Fibroblast of lung (primary cell): ENCODE data around the gene DTWD1. TPM values are rescaled to one million over a fixed set of nuclear protein-coding genes. Genes with fewer than 3 reads are reported as not detected.

Experiments
- DNase-seq, 2 donors: peaks; one replicate each; pipeline versions ENCODE4 v3.0.0 to v3.0.0-alpha.2; 2010; ENCODE audit warnings: low read depth in 2 of 2
- H2AFZ ChIP-seq: 2 replicates; pipeline ENCODE4 v1.5.1; 2012; ENCODE audit warnings: low read length, control low read depth, inconsistent platforms
- H3K27ac ChIP-seq: 2 replicates; pipeline ENCODE4 v1.5.1; 2011; ENCODE audit warnings: low read length, control low read depth; ENCODE audit not compliant: insufficient read depth
- H3K27me3 ChIP-seq: 2 replicates; pipeline ENCODE4 v1.5.1; 2011; ENCODE audit warnings: mild to moderate bottlenecking, low read length; ENCODE audit not compliant: control insufficient read depth, insufficient read depth
- H3K36me3 ChIP-seq: 2 replicates; pipeline ENCODE4 v1.5.1; 2011; ENCODE audit warnings: low read length; ENCODE audit not compliant: control insufficient read depth, insufficient read depth
- H3K4me1 ChIP-seq: 2 replicates; pipeline ENCODE4 v1.5.1; 2011; ENCODE audit warnings: low read length; ENCODE audit not compliant: control insufficient read depth, insufficient read depth; ENCODE audit errors: extremely low read depth
- H3K4me2 ChIP-seq: 2 replicates; pipeline ENCODE4 v1.5.1; 2011; ENCODE audit warnings: low read length, control low read depth; ENCODE audit not compliant: insufficient read depth; ENCODE audit errors: extremely low read depth
- H3K4me3 ChIP-seq, 4 experiments: fragments of 200-600 bp in 1 of 4; sonication (generic) in 1 of 4; replicated peaks in 1 of 4; 2 replicates each; pipeline ENCODE4 v1.5.1; 2011 to 2016; ENCODE audit warnings: low read length in 4 of 4, low read depth in 3 of 4, mild to moderate bottlenecking in 3 of 4, control low read depth in 2 of 4, inconsistent platforms in 1 of 4, mixed read lengths in 1 of 4; ENCODE audit not compliant: insufficient read depth in 1 of 4; ENCODE audit errors: control extremely low read depth in 1 of 4
- H3K79me2 ChIP-seq: 2 replicates; pipeline ENCODE4 v1.5.1; 2012; ENCODE audit warnings: mild to moderate bottlenecking, low read length, inconsistent platforms; ENCODE audit not compliant: control insufficient read depth, insufficient read depth
- H3K9ac ChIP-seq: 2 replicates; pipeline ENCODE4 v1.5.1; 2011; ENCODE audit warnings: mild to moderate bottlenecking, low read length, control low read depth; ENCODE audit not compliant: insufficient read depth
- H3K9me3 ChIP-seq: 2 replicates; pipeline ENCODE4 v1.5.1; 2012; ENCODE audit warnings: low read depth, low read length; ENCODE audit not compliant: control insufficient read depth, insufficient read depth
- H4K20me1 ChIP-seq: 2 replicates; pipeline ENCODE4 v1.5.1; 2011; ENCODE audit warnings: low read length; ENCODE audit not compliant: control insufficient read depth, insufficient read depth; ENCODE audit errors: extremely low read depth
- CTCF ChIP-seq, 2 donors: IDR thresholded peaks in 1 of 2; conservative IDR thresholded peaks in 1 of 2; 1 replicate in 1 of 2; 2 replicates in 1 of 2; pipeline ENCODE4 v1.5.1; 2011 to 2012; ENCODE audit warnings: low read length in 2 of 2, control low read depth in 1 of 2, inconsistent platforms in 1 of 2, low read depth in 1 of 2, mild to moderate bottlenecking in 1 of 2
- EZH2 ChIP-seq: IDR thresholded peaks from 2 replicates; pipeline ENCODE4 v1.5.1; 2012; ENCODE audit warnings: low read length, control low read depth, mild to moderate bottlenecking; ENCODE audit errors: missing control alignments
- polyA plus RNA-seq, 2 donors: library from polyadenylated mRNA; depleted of rRNA in 1 of 2; stranded (reverse) in 1 of 2; unstranded in 1 of 2; fragments of >200 nt; gene quantifications; 2 replicates each; pipeline ENCODE4 v1.2.1, GENCODE V29; 2011 to 2012; ENCODE audit warnings: missing spikeins in 1 of 2
- total RNA-seq: library from RNA; depleted of rRNA; stranded (reverse); fragments of >200 nt; gene quantifications from 2 replicates; pipeline ENCODE4 v1.2.1, GENCODE V29; 2014

The DTWD1 gene
- total and polyA plus RNA-seq, 2 donors (not counting 1 experiment from before 2014, with no cell fraction given) = 61.8 to 156 TPM

- Histone ChIP-seq H4K20me1 (no peaks in the 10 kb centered on the region), H3K36me3 (no peaks in the 10 kb centered on the region), H3K9ac (no peak overlapping the region), H3K9me3 (peaks cover 4% of the 10 kb centered on the region), H3K27me3 (no peaks in the 10 kb centered on the region), H3K4me3 (no peak overlapping the region), H3K4me2 (no peak overlapping the region), H2AFZ (no peak overlapping the region), H3K4me1 (peaks cover 9% of the 10 kb centered on the region), H3K27ac (peak overlapping the region; percentile 34), H3K79me2 (peaks cover 33% of the 10 kb centered on the region)
- peak; percentile 63 to 96 for DNase-seq
- no peak for TF ChIP-seq EZH2
Observed at GRCh38 chr15:49627407-49627877, 6.6 kb downstream of the DTWD1 start.

GRCh38 chr15:49628379-49628778 is 7.5 kb downstream of the DTWD1 start:
- no peak for DNase-seq
- H3K36me3 ChIP-seq = no peaks in the 10 kb centered on the region
- no peaks in the 10 kb centered on the region for H4K20me1 ChIP-seq
- peaks cover 8% of the 10 kb centered on the region for H3K4me1 ChIP-seq
- H3K27me3 ChIP-seq = no peaks in the 10 kb centered on the region
- peak overlapping the region; percentile 66 for H3K27ac ChIP-seq
- H3K4me3 ChIP-seq = no peak overlapping the region
- H3K9ac ChIP-seq = no peak overlapping the region
- H2AFZ ChIP-seq = no peak overlapping the region
- H3K9me3 ChIP-seq = peaks cover 4% of the 10 kb centered on the region
- H3K79me2 ChIP-seq = peaks cover 24% of the 10 kb centered on the region
- TF ChIP-seq EZH2 = no peak
- no peak for TF ChIP-seq CTCF (conservative IDR thresholded peaks at IDR 0.05 in 1 of 2, IDR thresholded peaks at IDR 0.05 in 1 of 2; ENCODE audit: low read depth in 1 of 2, low read length in 2 of 2)
- no peak overlapping the region for H3K4me2 ChIP-seq

- H3K36me3 ChIP-seq = no peaks in the 10 kb centered on the region
- DNase-seq = peak in 1 of 2 donors; percentile 13
- no peaks in the 10 kb centered on the region for H3K79me2 ChIP-seq
- no peak overlapping the region for H3K4me2 ChIP-seq
- no peak overlapping the region for H3K27ac ChIP-seq
- H3K4me1 ChIP-seq = no peaks in the 10 kb centered on the region
- no peaks in the 10 kb centered on the region for H3K9me3 ChIP-seq
- TF ChIP-seq EZH2 = no peak
- TF ChIP-seq CTCF (conservative IDR thresholded peaks at IDR 0.05 in 1 of 2, IDR thresholded peaks at IDR 0.05 in 1 of 2; ENCODE audit: low read depth in 1 of 2, low read length in 2 of 2) = no peak
- no peak overlapping the region for H2AFZ ChIP-seq
- no peak overlapping the region for H3K9ac ChIP-seq
- H3K27me3 ChIP-seq = no peaks in the 10 kb centered on the region
- H4K20me1 ChIP-seq = no peaks in the 10 kb centered on the region
- no peak overlapping the region for H3K4me3 ChIP-seq
Observed at GRCh38 chr15:49637857-49638256, 17.0 kb downstream of the DTWD1 start.
